ENCODE results near the gene CLBA1.
A peak's percentile ranks its signal among the peaks of the same experiment; 100 is the strongest.

Gene CLBA1

GRCh38 chr14:105005329-105005928 lies 19.8 kb downstream of the CLBA1 start:
- DNase-seq (ENCODE audit: low read depth, low spot score) = no peak

- DNase-seq (ENCODE audit: low read depth, low spot score) = no peak
These were observed 20.6 kb downstream of the CLBA1 start for GRCh38 chr14:105005929-105006830.

- no peak for DNase-seq (ENCODE audit: low read depth, low spot score)
These were observed 21.4 kb downstream of the CLBA1 start for GRCh38 chr14:105006831-105007592.

- DNase-seq (ENCODE audit: low read depth, low spot score) = no peak
These were observed 22.1 kb downstream of the CLBA1 start for GRCh38 chr14:105007593-105008264.

- no peak for DNase-seq (ENCODE audit: low read depth, low spot score)
These were observed 24.5 kb downstream of the CLBA1 start for GRCh38 chr14:105010106-105010505.

- DNase-seq (ENCODE audit: low read depth, low spot score) = no peak
These were observed 25.3 kb downstream of the CLBA1 start for GRCh38 chr14:105010891-105011291.

GRCh38 chr14:105011312-105011990 lies 25.9 kb downstream of the CLBA1 start:
- DNase-seq (ENCODE audit: low read depth, low spot score) = no peak

GRCh38 chr14:105012171-105012985 lies 26.8 kb downstream of the CLBA1 start:
- DNase-seq (ENCODE audit: low read depth, low spot score) = no peak

- DNase-seq (ENCODE audit: low read depth, low spot score) = peak; percentile 58
These were observed 27.7 kb downstream of the CLBA1 start for GRCh38 chr14:105013150-105013785.

- DNase-seq (ENCODE audit: low read depth, low spot score) = no peak
These were observed 28.4 kb downstream of the CLBA1 start for GRCh38 chr14:105014032-105014431.

GRCh38 chr14:105014631-105015030 lies 29.0 kb downstream of the CLBA1 start:
- DNase-seq (ENCODE audit: low read depth, low spot score) = no peak

- DNase-seq (ENCODE audit: low read depth, low spot score) = no peak
These were observed 29.7 kb downstream of the CLBA1 start for GRCh38 chr14:105015242-105015641.

- no peak for DNase-seq (ENCODE audit: low read depth, low spot score)
These were observed 30.3 kb downstream of the CLBA1 start for GRCh38 chr14:105015905-105016304.

GRCh38 chr14:105018414-105018813 lies 32.8 kb downstream of the CLBA1 start:
- no peak for DNase-seq (ENCODE audit: low read depth, low spot score)

GRCh38 chr14:105019861-105020814 lies 34.5 kb downstream of the CLBA1 start:
- DNase-seq (ENCODE audit: low read depth, low spot score) = peak; percentile 81

- peak; percentile 99 for DNase-seq (ENCODE audit: low read depth, low spot score)
These were observed 35.4 kb downstream of the CLBA1 start, which contains the start of gene CDCA4 for GRCh38 chr14:105020815-105021655. CDCA4 (minus strand) TSS chr14:105021083; CDS start chr14:105011929, 9,154 bp downstream.

GRCh38 chr14:105021656-105022275 lies 36.2 kb downstream of the CLBA1 start:
- peak; percentile 65 for DNase-seq (ENCODE audit: low read depth, low spot score)

Data from astrocyte of the hippocampus (primary cell).